K562 (cell line): ENCODE measurements around the gene ASB6. TPM values are rescaled to one million over a fixed set of nuclear protein-coding genes. Genes with fewer than 3 reads are reported as not detected.

ENCODE experiments used
- HEY1 ChIP-seq: fragments of 250-450 bp; sonication (Bioruptor Pico); IDR thresholded peaks from 2 replicates; pipeline ENCODE4 v1.5.0; 2020; ENCODE audit warnings: mild to moderate bottlenecking, moderate library complexity, borderline replicate concordance
- L3MBTL2 ChIP-seq: fragments of 450-650 bp; IDR thresholded peaks from 2 replicates; pipeline ENCODE4 v1.6.1; 2016; ENCODE audit warnings: mild to moderate bottlenecking, moderate library complexity
- MAX ChIP-seq: sonication (generic); formaldehyde crosslinking; IDR thresholded peaks from 2 replicates; pipeline ENCODE4 v1.9.0; 2022; ENCODE audit warnings: mild to moderate bottlenecking, missing genetic modification reagents
- MGA ChIP-seq: fragments of 450-650 bp; IDR thresholded peaks from 2 replicates; pipeline ENCODE4 v1.6.1; 2016; ENCODE audit warnings: mild to moderate bottlenecking, moderate library complexity
- PRDM10 ChIP-seq: fragments of 450-650 bp; IDR thresholded peaks from 2 replicates; pipeline ENCODE4 v1.6.1; 2018; ENCODE audit not compliant: partially characterized antibody
- STAG1 ChIP-seq: sonication (generic); formaldehyde crosslinking; IDR thresholded peaks from 2 replicates; pipeline ENCODE4 v1.5.0; 2020; ENCODE audit warnings: missing genetic modification reagents, borderline replicate concordance
- ZNF12 ChIP-seq: sonication (generic); formaldehyde crosslinking; IDR thresholded peaks from 2 replicates; pipeline ENCODE4 v1.4.0; 2020; ENCODE audit warnings: mild to moderate bottlenecking, missing genetic modification reagents
- polyA plus RNA-seq, 8 experiments: library from polyadenylated mRNA; depleted of rRNA in 4 of 8; stranded (reverse) in 5 of 8; unstranded in 3 of 8; fragments of >200 nt; fragmentation: Nextera tagmentation in 2 of 8; fragmentation: Illumina TruSeq in 1 of 8; extraction: Ambion mirVana in 2 of 8; extraction: Trizol in 1 of 8; gene quantifications; 2 replicates each; pipeline versions ENCODE4 v1.2.1 to v1.2.3, GENCODE V29; 2011 to 2014; ENCODE audit warnings: inconsistent platforms in 1 of 8, missing spikeins in 1 of 8
- total RNA-seq, 7 experiments: library from RNA; depleted of rRNA in 6 of 7; stranded (reverse); fragments of >200 nt in 6 of 7; fragmentation: Illumina TruSeq in 2 of 7; extraction: Trizol in 2 of 7; gene quantifications; 2 replicates each; pipeline versions ENCODE4 v1.2.1 to v1.2.3, GENCODE V29; 2011 to 2021; ENCODE audit warnings: low replicate concordance in 1 of 7
- TF ChIP-seq, protein P1 (sequence below): sonication (generic); formaldehyde crosslinking; IDR thresholded peaks from 2 replicates; pipeline ENCODE4 v1.8.0; 2022; ENCODE audit warnings: mild to moderate bottlenecking, low read depth, missing genetic modification reagents

Gene ASB6
- total and polyA plus RNA-seq, 9 of the 15 experiments (the other 6 are each of a cell fraction or from before 2014, with no cell fraction given) = 0.92 to 17.8 (median 11.3) TPM

DNA sequence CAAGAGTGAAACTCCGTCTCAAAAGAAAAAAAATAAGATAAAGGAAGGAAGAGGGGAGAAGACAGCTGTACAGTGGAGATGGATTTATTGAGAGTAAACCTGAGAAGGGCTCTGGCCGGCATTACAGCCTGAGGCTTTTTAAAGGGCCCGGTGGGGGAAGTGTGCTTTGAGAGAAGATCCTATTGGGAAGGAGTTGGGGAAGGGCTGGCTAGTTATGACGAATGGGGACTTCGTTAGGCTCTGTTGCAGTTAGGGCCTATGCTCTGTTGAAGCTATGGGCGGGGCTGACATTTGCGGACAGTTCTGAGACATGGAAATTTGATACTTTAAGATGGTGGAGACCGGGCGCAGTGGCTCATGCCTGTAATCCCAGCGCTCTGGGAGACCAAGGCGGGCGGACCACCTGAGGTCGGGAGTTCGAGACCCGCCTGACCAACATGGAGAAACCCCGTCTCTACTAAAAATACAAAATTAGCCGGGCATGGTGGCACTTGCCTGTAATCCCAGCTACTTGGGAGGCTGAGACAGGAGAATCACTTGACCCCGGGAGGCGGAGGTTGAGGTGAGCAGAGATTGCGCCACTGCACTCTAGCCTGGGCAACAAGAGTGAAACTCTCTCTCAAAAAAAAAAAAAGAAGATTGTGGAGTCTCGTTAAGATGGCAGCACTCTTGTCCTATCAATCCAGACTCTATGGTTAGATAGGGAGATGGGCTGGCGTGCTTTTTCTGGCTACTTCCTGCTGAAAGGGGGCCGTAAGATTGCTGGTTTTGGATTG, 54.3 kb downstream of the ASB6 start (continued):
- TF ChIP-seq MGA (no peak), PRDM10 (peak; percentile 17), HEY1 (CRISPR knock-in tag) (no peak), MAX (no peak), STAG1 (CRISPR knock-in tag) (no peak), L3MBTL2 (peak; percentile 64), ZNF12 (CRISPR knock-in tag) (no peak)
- TF ChIP-seq, protein P1, sequence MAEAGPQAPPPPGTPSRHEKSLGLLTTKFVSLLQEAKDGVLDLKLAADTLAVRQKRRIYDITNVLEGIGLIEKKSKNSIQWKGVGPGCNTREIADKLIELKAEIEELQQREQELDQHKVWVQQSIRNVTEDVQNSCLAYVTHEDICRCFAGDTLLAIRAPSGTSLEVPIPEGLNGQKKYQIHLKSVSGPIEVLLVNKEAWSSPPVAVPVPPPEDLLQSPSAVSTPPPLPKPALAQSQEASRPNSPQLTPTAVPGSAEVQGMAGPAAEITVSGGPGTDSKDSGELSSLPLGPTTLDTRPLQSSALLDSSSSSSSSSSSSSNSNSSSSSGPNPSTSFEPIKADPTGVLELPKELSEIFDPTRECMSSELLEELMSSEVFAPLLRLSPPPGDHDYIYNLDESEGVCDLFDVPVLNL (CRISPR knock-in tag) = no peak
